GM23248 (cell line): Measurements from ENCODE around the gene COPS9. TPM values are rescaled to one million over a fixed set of nuclear protein-coding genes. Genes with fewer than 3 reads are reported as not detected.

Source experiments
- DNase-seq: peaks from one replicate; pipeline ENCODE4 v3.0.0-alpha.2; 2015
- H2AFZ ChIP-seq: fragments of 200-600 bp; sonication (generic); 2 replicates; pipeline ENCODE4 v1.6.1; 2016; ENCODE audit warnings: antibody characterized with exemption
- H3F3A ChIP-seq: fragments of 200-600 bp; sonication (generic); 2 replicates; pipeline ENCODE4 v1.6.1; 2016; ENCODE audit warnings: mild to moderate bottlenecking, antibody characterized with exemption, mixed run types; ENCODE audit not compliant: insufficient read depth
- H3K27ac ChIP-seq: fragments of 200-600 bp; sonication (generic); 2 replicates; pipeline ENCODE4 v1.5.1; 2016; ENCODE audit warnings: mild to moderate bottlenecking
- H3K27me3 ChIP-seq: fragments of 200-600 bp; sonication (generic); replicated peaks from 2 replicates; pipeline ENCODE4 v1.6.1; 2016; ENCODE audit warnings: mild to moderate bottlenecking; ENCODE audit not compliant: insufficient read depth
- H3K36me3 ChIP-seq: fragments of 200-600 bp; sonication (generic); 2 replicates; pipeline ENCODE4 v1.6.1; 2016; ENCODE audit warnings: low read depth, mild to moderate bottlenecking
- H3K4me1 ChIP-seq: fragments of 200-600 bp; sonication (generic); 2 replicates; pipeline ENCODE4 v1.6.1; 2016; ENCODE audit warnings: mild to moderate bottlenecking; ENCODE audit not compliant: insufficient read depth
- H3K4me2 ChIP-seq: fragments of 200-600 bp; sonication (generic); one replicate; pipeline ENCODE4 v1.6.1; 2016; ENCODE audit warnings: mild to moderate bottlenecking; ENCODE audit not compliant: unreplicated experiment
- H3K4me3 ChIP-seq: fragments of 200-600 bp; sonication (generic); 2 replicates; pipeline ENCODE4 v1.5.1; 2016; ENCODE audit warnings: mild to moderate bottlenecking
- H3K79me2 ChIP-seq: fragments of 200-600 bp; sonication (generic); 2 replicates; pipeline ENCODE4 v1.6.1; 2016; ENCODE audit warnings: mild to moderate bottlenecking; ENCODE audit not compliant: insufficient read depth
- H3K9ac ChIP-seq: fragments of 200-600 bp; sonication (generic); 2 replicates; pipeline ENCODE4 v1.6.1; 2016; ENCODE audit warnings: mild to moderate bottlenecking
- H3K9me2 ChIP-seq: fragments of 200-600 bp; sonication (generic); 2 replicates; pipeline ENCODE4 v1.6.1; 2016; ENCODE audit warnings: mixed run types, mild to moderate bottlenecking, moderate library complexity; ENCODE audit not compliant: insufficient read depth
- H3K9me3 ChIP-seq: fragments of 200-600 bp; sonication (generic); one replicate; pipeline ENCODE4 v1.6.1; 2017; ENCODE audit warnings: low read depth
- H4K20me1 ChIP-seq: fragments of 200-600 bp; sonication (generic); 2 replicates; pipeline ENCODE4 v1.6.0; 2016; ENCODE audit not compliant: insufficient read depth
- EZH2 ChIP-seq: fragments of 200-600 bp; sonication (generic); IDR thresholded peaks from 2 replicates; pipeline ENCODE4 v1.6.1; 2018; ENCODE audit warnings: antibody characterized with exemption, mild to moderate bottlenecking; ENCODE audit not compliant: insufficient read depth, poor library complexity, severe bottlenecking
- EZH2phosphoT487 ChIP-seq: fragments of 200-600 bp; sonication (generic); IDR thresholded peaks from 2 replicates; pipeline ENCODE4 v1.6.1; 2018; ENCODE audit warnings: antibody characterized with exemption, moderate library complexity, mild to moderate bottlenecking, low read depth; ENCODE audit not compliant: insufficient read depth
- WGBS, 2 experiments: methylation state at CpG; one replicate each; pipeline ENCODE4 v1.1.6; 2015 to 2017; ENCODE audit warnings: low lambda C conversion rate in 2 of 2, low coverage in 1 of 2; ENCODE audit errors: missing lambda C conversion rate in 2 of 2; 5-methylcytosine and 5-hydroxymethylcytosine counted together
- in situ Hi-C: fragments of 300-500 bp; cut with MboI; formaldehyde crosslinking; loops from 2 replicates; pipeline ENCODE4 v1.15.0; 2020
- polyA plus RNA-seq: library from polyadenylated mRNA; unstranded; fragments of >200 nt; fragmentation: Nextera tagmentation; extraction: Ambion mirVana; gene quantifications from 2 replicates; pipeline ENCODE4 v1.2.1, GENCODE V29; 2016
- total RNA-seq: library from RNA; depleted of rRNA; stranded (reverse); fragments of >200 nt; shearing (Covaris generic); gene quantifications from 2 replicates; pipeline ENCODE4 v1.2.3, GENCODE V29; 2014

COPS9 gene
- total and polyA plus RNA-seq, 2 experiments from 2014 or later, result 114 to 350 TPM

DNA sequence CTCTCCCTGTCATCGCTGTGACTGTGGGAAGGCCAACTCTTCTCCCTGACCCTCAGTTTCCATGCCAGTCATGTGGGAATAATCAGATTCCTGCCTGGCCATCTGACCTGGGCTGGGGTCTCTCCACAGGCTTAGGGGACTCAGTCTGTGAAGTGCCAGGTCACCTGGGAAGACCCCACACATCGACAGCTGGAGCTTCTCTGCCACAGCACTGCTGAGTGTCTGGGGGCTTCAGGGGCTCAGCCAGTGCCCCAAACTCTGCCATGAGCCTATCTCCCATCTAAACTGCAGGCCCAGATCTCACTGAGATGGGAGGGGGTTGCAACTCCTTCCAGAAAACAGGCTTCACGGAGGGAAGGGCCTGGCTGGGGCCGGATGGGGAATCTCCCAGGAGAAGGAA, 46.4 kb upstream of the COPS9 start:
- no peak overlapping the region for H2AFZ ChIP-seq
- WGBS, 2 experiments, result 25 to 44% methylated on average over 4 of the region's 4 CpGs

DNA sequence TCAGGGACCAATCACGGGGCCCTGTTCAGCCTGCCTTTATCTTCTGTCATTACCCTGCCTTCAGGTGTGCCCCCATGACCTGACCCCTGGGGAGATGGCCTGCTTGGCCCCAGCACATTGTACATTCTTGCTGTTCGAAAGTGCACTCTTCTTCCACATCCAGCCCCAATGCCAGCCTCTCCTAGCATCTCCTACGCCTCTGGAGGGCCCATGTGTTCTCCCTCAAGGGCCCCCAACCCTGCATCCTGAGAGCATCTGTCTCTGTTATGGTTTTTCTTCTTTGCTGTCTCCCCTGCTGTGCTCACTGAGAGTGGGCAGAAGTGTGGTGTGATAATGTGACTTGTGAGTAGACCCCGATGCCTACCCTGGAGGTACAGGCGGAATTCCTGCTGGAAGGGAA, 45.9 kb upstream of the COPS9 start:
- H3K4me1 ChIP-seq, result no peaks in the 10 kb centered on the region
- H3K9me2 ChIP-seq, result no peaks in the 10 kb centered on the region
- in situ Hi-C loops, result no loop called here
- no peaks in the 10 kb centered on the region for H3K36me3 ChIP-seq
- no peak overlapping the region for H3K4me2 ChIP-seq
- no peak overlapping the region for H3K4me3 ChIP-seq
- H3F3A ChIP-seq, result no peaks in the 10 kb centered on the region
- H3K79me2 ChIP-seq, result no peaks in the 10 kb centered on the region
- H3K9ac ChIP-seq, result no peak overlapping the region
- no peak overlapping the region for H3K27ac ChIP-seq
- 43 to 49% methylated on average over 5 of the region's 5 CpGs for WGBS, 2 experiments
- no peaks in the 10 kb centered on the region for H4K20me1 ChIP-seq
- no peak for DNase-seq
- no peaks in the 10 kb centered on the region for H3K9me3 ChIP-seq
- H2AFZ ChIP-seq, result no peak overlapping the region
- peaks cover 82% of the 10 kb centered on the region for H3K27me3 ChIP-seq
- TF ChIP-seq EZH2phosphoT487 (no peak), EZH2 (no peak)

More for the DNA sequence above, 46.4 kb upstream of the COPS9 start:
- no peak for DNase-seq
- Histone ChIP-seq H3K9ac (no peak overlapping the region), H3K4me2 (no peak overlapping the region), H3K4me3 (no peak overlapping the region), H3K4me1 (no peaks in the 10 kb centered on the region), H3K27ac (no peak overlapping the region), H4K20me1 (no peaks in the 10 kb centered on the region), H3K79me2 (no peaks in the 10 kb centered on the region), H3F3A (no peaks in the 10 kb centered on the region), H3K9me2 (no peaks in the 10 kb centered on the region), H3K27me3 (peaks cover 82% of the 10 kb centered on the region), H3K36me3 (no peaks in the 10 kb centered on the region), H3K9me3 (no peaks in the 10 kb centered on the region)
- in situ Hi-C loops, result no loop called here
- TF ChIP-seq EZH2phosphoT487 (no peak), EZH2 (no peak)

DNA sequence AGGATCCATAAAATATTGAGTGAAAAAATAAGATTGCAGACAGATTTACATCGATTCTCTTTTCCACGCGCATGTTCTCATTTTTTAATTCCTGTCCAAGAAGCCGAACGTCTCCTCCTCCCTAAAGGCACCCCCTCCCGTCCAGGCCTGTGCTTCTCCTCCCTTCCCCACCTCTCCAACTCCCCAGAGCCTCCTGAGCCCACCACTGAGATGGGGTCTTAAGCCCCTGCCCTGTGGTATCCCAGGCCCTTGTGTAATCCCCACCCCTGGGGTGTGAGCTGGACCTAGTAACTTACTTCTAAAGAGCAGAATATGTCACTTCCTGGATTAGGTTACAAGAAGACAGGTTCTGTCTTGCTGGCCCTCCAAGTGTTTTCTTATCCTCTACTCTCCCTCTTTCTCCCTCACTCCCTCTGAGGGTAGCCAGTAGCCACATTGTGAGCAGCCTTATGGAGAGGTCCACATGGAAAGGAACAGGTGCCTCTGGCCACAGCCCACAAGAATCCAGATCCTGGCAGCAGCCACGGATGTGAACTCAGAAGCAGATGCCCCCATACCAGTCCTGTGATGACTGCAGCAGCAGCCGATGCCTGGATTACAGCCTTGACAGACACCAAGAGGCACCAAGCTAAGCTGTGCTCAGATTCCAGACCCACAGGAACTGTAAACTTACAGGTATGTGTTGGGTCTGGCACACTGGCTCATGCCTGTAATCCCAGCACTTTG, 44.0 kb upstream of the COPS9 start:
- in situ Hi-C loops, result no loop called here
- Histone ChIP-seq H2AFZ (no peak overlapping the region), H3K36me3 (no peaks in the 10 kb centered on the region), H3K27ac (no peak overlapping the region), H3K4me3 (no peak overlapping the region), H3K9ac (no peak overlapping the region), H3K27me3 (peaks cover 91% of the 10 kb centered on the region), H3K4me1 (no peaks in the 10 kb centered on the region), H3K9me3 (no peaks in the 10 kb centered on the region), H3K9me2 (no peaks in the 10 kb centered on the region), H3F3A (no peaks in the 10 kb centered on the region), H3K79me2 (no peaks in the 10 kb centered on the region), H4K20me1 (no peaks in the 10 kb centered on the region), H3K4me2 (no peak overlapping the region)
- 42 to 44% methylated on average over 6 to 8 of the region's 8 CpGs for whole genome bisulfite sequencing, 2 experiments
- DNase-seq, result no peak
- TF ChIP-seq EZH2 (no peak), EZH2phosphoT487 (no peak)

DNA sequence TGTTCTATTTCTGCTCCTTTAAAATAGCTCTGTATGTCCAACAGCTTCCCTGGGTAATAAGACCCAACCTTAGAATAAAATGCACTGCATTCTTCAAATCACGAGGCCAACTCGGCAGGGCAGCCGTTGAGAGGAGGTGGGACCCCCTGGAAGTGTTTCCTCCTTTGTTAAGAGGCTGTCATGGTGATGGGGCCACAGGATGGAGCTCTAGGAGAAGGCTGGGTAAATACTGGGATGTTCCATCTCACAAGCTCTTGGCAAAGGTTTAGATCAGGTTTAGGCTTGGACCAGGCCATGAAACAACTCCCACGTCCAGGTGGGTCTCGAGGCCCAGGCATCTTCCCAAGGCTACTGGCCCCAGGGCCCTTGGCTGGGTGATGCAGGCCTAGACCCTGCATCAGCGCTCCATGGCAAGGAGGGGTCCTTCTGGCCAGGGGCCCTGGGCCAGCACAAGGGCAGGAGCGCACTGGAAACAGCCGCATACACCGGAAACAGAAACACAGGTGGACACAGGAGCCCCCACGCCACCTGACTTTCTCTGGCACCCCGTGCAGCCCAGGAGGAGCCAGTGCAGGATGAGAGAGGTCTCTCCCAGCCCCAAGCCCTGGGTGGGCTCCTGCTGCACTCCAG, 43.2 kb upstream of the COPS9 start:
- H3K9ac ChIP-seq, result no peak overlapping the region
- no peaks in the 10 kb centered on the region for H3K9me3 ChIP-seq
- H3K4me1 ChIP-seq, result no peaks in the 10 kb centered on the region
- H3K27me3 ChIP-seq, result peaks cover 84% of the 10 kb centered on the region
- no peaks in the 10 kb centered on the region for H3K79me2 ChIP-seq
- no peaks in the 10 kb centered on the region for H3K36me3 ChIP-seq
- H3K9me2 ChIP-seq, result no peaks in the 10 kb centered on the region
- H4K20me1 ChIP-seq, result no peaks in the 10 kb centered on the region
- H3F3A ChIP-seq, result no peaks in the 10 kb centered on the region
- no peak overlapping the region for H2AFZ ChIP-seq
- H3K4me3 ChIP-seq, result no peak overlapping the region
- no peak overlapping the region for H3K27ac ChIP-seq
- in situ Hi-C loops, result no loop called here
- WGBS, 2 experiments, result 58 to 64% methylated on average over 11 of the region's 11 CpGs
- no peak overlapping the region for H3K4me2 ChIP-seq
- TF ChIP-seq EZH2phosphoT487 (no peak), EZH2 (no peak)
- DNase-seq, result no peak
